Left cardiac atrium (tissue), 4 donors: ENCODE measurements around the gene SRSF10. TPM values are rescaled to one million over a fixed set of nuclear protein-coding genes. Genes with fewer than 3 reads are reported as not detected.
"Not testable (repeated sequence)": the region's sequence is repeated elsewhere in the genome, so short reads cannot be mapped to it uniquely, and the experiment has no call there.

ENCODE experiments used
- ATAC-seq, 2 donors: fragments of 200-7000 bp; cut with Tn5 transposase; one replicate each; pipeline ENCODE4 v1.9.1; 2020; ENCODE audit warnings: mild to moderate bottlenecking in 2 of 2, moderate library complexity in 2 of 2
- DNase-seq: peaks from one replicate; pipeline ENCODE4 v3.0.0-alpha.2; 2020
- intact Hi-C, 2 donors: fragments of 100-400 bp; cut with DNase I; formaldehyde crosslinking; loops; one replicate each; pipeline versions ENCODE4 v1.14.1 to v1.15.1; 2022 to 2023
- long read RNA-seq: library from polyadenylated mRNA; unstranded; transcript quantifications from one replicate; pipeline ENCODE4 v2.0.0, GENCODE V29; 2021
- total RNA-seq, 2 donors: library from RNA; stranded (reverse); fragmentation: NEBNext Ultra II Directional; extraction: Animal tissue kit (Norgen Biotek cat#: 25700); gene quantifications; one replicate each; pipeline ENCODE4 v1.2.1, GENCODE V29; 2021
- donor health status: DM: no; HTN: yes; CAD: no.
- donor health status: DM: no; HTN: yes; CAD: no; lungs with severe emphysema.
- donor health status: DM: yes; HTN: yes; CAD: no.
- donor health status: Dilated cardiomyopathy.

SRSF10 gene
- total RNA-seq = 10 to 100 TPM; 49.5 to 59.3 TPM
- long read RNA-seq, partial matches to known transcripts = 0 of 9 reads
- long read RNA-seq, other reads (novel, unspliced or antisense) = 8 of 9 reads

DNA sequence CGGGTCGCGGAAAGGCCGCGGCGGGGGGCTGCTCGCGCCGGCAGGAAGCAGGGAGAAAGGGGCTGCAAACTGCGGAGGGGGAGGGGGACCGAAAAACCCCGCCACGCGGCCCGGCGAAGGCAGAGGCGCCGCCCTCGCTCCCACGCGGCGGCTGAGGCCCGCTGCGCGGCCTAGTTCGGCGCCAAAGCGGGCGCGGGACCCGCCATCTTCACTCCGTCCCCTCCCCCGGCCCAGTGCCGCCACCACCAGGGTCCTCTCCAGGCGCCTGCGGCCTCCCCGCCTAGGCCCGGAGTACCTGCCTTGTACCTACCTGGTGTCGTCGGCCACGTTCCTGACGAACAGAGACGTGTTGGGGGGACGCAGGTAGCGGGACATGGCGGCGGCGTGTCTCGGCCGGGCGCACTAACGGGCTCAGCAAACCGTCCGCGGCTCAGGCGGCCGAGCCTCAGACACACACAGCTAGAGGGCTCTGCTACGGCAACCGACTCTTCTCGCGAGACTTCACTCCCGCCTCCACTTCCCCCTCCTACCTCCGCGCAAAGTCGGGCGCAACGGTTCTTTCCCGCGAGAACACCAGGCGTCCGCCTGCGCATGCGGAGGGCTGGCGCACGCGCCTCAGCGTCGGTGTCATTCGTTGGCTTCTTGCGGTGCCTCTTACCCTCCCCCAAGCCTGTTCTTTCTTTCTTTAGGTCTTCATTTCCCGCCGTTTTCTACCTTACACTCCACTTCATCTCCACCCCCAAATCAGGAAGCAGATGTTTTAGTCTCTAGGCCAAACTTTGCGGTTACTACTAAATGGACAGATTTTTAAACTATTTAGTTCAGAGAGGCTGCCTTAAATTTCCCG is at the start of gene SRSF10:
Gene SRSF10 (minus strand): TSS at position 447 of the 847 bp plus-strand sequence. CDS start 72 bp downstream, at position 375.
- ATAC-seq (peak; percentile 99 to 100), DNase-seq (peak; percentile 99)
- intact Hi-C loops = loop anchor here in 1 of 2 donors (2.0 kb wide), 1 partner anchor 41 kb away; no protein-coding TSS in a partner anchor

DNA sequence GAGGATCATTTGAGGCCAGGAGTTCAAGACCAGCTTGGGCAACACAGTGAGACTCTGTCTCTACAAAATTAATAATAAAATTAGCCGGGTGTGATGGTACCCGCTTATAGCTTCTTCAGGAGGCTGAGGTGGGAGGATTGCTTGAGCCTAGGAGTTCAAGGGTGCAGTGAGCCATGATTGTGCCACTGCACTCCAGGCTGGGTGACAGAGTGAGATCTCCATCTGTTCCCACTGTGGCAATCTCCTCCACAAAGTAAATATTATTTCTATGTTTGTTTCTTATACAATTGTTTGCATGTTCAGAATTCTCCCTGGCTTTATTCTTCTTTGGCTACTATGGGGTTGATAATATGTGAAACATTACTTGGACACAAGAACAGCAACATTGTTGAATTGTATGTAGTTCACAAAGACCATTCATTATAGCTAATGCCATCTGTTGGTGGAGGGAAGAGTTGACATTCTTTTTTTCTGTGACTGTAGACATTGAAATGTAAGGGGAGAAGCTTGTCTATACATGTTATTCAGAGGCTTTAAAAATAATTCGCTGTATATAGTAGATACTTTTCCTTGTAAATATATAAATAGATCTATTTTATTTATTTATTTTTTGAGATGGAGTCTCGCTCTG is 47.8 kb upstream of the SRSF10 start:
- intact Hi-C loops = loop anchor here (5.0 to 10.0 kb wide), 2 partner anchors 71 to 73 kb away; partner anchors contain the start of gene PNRC2 (in 2 of the 2)
- ATAC-seq (peak; percentile 57 to 73), DNase-seq (no peak)

DNA sequence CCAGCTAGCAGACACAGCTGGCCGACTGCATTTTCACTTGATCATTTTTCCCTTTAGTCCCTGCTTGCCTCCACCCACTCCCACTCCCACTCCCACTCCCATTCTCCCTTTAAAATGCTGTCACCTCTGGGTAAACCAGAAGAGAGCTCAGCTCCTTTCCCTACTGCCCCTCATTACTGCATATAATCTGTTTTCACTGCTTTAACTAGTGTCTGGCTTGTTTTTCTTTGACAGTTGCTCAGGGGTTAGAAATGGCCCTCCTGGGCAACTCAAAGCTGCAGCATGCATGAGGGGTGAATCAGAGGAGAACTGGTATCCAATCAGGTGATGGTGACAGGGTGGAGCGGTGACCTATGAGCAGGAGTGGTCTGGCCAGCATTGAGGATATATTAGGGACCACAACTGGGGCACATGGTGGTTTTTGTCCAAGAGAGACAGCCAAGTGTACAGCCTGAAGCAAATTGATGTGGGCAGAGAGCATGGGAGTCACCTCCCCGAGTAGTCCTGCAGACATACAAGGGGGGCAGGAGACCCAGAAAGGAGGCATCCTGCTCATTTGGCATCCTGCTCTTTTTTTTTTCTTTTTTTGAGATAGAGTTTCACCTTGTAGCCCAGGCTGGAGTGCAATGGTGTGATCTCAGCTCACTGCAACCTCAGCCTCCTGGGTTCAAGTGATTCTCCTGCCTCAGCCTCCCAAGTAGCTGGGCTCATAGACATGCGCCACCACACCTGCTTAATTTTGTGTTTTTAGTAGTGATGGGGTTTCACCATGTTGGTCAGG is 42.6 kb upstream of the SRSF10 start:
- peak in 1 of 2 donors; percentile 47 for ATAC-seq
- intact Hi-C loops = loop anchor here in 1 of 2 donors (10.0 kb wide), 1 partner anchor 68 kb away; the partner anchor contains the start of gene PNRC2
- no peak for DNase-seq

GRCh38 chr1:24021403-24022266 is 41.5 kb upstream of the SRSF10 start:
- intact Hi-C loops = loop anchor here (2.0 to 10.0 kb wide), 2 partner anchors 43 to 67 kb away; partner anchors contain the start of gene PNRC2 (in 1 of the 2)
- ATAC-seq (no peak), DNase-seq (no peak)

DNA sequence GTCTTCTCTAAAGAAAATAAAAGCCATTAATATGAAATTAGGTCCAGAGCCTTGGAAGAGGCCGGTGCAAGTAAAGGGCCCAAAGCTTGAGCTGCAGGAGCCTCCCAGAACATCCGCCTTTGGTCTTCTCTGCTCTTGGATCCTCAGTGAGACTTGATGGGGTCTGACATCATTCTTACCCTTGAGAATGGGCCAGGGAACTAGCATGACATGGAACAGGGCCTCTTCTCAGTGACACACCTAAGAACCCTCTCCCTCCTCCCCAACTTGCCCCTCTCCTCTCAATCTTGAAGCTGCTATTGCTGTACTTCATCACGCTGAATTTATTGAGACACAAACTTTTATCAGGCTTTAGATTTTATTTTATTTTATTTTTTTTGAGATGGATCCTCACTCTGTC is 40.3 kb upstream of the SRSF10 start:
- intact Hi-C loops = loop anchor here (2.0 to 10.0 kb wide), 2 partner anchors 42 to 66 kb away; partner anchors contain the start of gene PNRC2 (in 1 of the 2)
- DNase-seq = no peak

GRCh38 chr1:24020025-24020424 is 39.9 kb upstream of the SRSF10 start:
- intact Hi-C loops = loop anchor here (2.0 to 10.0 kb wide), 2 partner anchors 41 to 65 kb away; partner anchors contain the start of gene PNRC2 (in 1 of the 2)
- ATAC-seq (peak; percentile 23 to 30), DNase-seq (peak; percentile 39)

More for the DNA sequence above, 40.3 kb upstream of the SRSF10 start:
- ATAC-seq = no peak

GRCh38 chr1:24018611-24019580 is 38.8 kb upstream of the SRSF10 start:
- DNase-seq (peak; percentile 97), ATAC-seq (peak; percentile 91 to 94)
- intact Hi-C loops = no loop called here

- no peak for DNase-seq
- intact Hi-C loops = no loop called here
- ATAC-seq = peak; percentile 15
Observed at GRCh38 chr1:24015221-24016210, 35.4 kb upstream of the SRSF10 start.

DNA sequence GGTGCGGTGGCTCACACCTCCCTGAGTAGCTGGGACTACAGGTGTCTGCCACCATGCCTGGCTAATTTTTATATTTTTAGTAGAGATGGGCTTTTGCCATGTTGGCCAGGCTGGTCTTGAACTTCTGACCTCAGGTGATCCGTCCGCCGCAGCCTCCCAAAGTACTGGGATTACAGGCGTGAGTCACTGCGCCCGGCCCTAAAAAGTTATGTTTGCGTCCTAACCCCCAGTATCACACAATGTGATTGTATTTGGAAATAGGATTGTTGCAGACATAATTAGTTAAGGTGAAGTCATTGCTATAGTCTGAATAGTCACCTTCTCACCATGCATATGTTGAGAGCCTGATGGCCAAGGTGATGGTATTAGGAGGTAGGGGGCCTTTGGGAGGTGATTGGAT is 32.8 kb upstream of the SRSF10 start:
- intact Hi-C loops, ATAC-seq, DNase-seq: not testable (repeated sequence)

GRCh38 chr1:24010650-24011049 is 30.5 kb upstream of the SRSF10 start:
- no peak for DNase-seq
- intact Hi-C loops = no loop called here
- ATAC-seq = no peak

GRCh38 chr1:24009406-24009805 is 29.3 kb upstream of the SRSF10 start:
- DNase-seq (no peak), ATAC-seq (no peak)
- intact Hi-C loops = no loop called here

DNA sequence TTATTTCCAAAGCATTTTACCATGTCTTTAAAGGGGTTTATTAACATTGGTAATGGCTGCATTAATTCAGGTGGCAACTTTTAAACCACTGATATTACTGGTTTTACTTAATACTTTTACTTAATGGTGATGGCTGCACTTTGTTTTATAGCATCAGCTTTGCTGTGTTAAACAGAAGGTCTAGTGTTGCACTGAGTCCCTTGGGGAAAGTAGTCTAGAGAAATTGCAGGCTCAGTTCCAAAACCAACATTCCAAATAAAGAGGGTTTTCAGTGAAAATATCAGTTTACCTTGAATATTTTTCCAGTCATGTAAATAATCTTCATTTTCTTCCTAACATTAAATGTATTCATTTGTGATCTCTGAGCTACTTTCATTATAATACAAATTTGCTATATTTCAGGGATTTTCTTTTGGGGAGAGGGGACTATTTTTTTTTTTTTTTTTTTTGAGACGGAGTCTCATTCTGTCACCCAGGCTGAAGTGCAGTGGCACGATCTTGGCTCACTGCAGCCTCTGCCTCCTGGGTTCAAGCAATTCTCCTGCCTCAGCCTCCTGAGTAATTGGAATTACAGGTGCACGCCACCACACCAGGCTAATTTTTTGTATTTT is 28.6 kb upstream of the SRSF10 start:
- intact Hi-C loops, DNase-seq: not testable (repeated sequence)
- ATAC-seq = peak in 1 of 2 donors; percentile 41

DNA sequence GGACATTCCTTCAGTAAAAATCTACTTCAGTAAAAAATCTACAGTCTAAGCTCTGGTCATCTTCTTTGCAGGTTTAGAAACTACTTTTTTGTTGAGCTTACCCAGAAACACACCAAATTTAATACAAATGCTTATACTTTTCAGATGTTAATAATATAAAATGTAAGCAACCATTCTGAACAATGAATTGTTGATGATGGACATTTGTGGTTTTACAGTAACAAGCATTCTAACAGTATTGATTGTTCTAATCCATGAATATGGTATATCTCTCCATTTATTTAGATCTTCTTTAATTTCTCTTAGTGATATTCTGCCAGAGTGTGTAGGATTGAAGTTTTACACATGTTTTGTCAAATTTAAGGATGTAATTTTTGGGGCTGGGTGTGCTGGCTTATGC is 27.0 kb upstream of the SRSF10 start:
- ATAC-seq (no peak), DNase-seq (no peak)
- intact Hi-C loops = no loop called here

DNA sequence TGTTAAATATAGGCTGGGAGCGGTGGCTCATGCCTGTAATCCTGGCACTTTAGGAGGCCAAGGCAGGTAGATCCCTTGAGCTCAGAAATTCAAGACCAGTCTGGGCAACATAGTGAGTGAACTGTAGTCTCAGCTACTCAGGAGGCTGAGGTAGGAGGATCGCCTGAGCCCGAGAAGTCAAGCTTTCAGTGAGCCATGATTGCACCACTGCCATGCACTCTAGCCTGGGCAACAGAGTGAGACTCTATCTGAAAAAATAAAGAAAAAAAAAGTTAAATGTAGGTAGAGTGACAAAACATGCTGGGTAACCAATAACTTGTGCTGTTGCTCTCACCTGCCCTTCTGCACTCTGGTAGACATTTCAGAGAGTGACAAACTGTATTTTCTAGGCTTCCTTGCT is 25.0 kb upstream of the SRSF10 start:
- no peak for ATAC-seq
- DNase-seq = no peak
- intact Hi-C loops = no loop called here

- intact Hi-C loops = no loop called here
- no peak for ATAC-seq
- no peak for DNase-seq
Observed at GRCh38 chr1:24004132-24004531, 24.0 kb upstream of the SRSF10 start.
